ENCODE data around the gene ATP6V0D1.
"Not testable (repeated sequence)": the region's sequence is repeated elsewhere in the genome, so short reads cannot be mapped to it uniquely, and the experiment has no call there.

Gene ATP6V0D1

GRCh38 chr16:67426022-67426421 lies 54.9 kb downstream of the ATP6V0D1 start:
- no peak for DNase-seq

GRCh38 chr16:67425580-67425979 lies 55.4 kb downstream of the ATP6V0D1 start:
- no peak for DNase-seq

DNA sequence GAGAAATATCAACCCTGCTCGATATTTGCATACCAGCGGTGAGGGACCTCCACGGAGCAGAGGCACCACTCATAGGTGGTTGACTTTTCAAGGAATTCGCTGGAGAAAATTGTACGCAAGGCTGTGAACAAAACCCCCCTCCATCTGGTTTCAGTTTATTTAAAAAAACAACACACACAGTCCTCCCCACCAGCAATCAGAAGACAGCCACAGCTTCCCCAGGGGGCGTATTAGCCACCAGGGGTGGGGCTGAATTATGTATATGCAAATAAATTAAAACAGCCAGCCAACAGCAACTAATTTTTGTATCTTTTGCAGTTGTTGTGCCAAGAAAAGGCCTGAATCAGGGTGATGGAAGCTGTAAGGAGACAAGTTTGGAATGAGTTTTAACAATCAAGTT lies 55.9 kb downstream of the ATP6V0D1 start:
- no peak for DNase-seq

DNA sequence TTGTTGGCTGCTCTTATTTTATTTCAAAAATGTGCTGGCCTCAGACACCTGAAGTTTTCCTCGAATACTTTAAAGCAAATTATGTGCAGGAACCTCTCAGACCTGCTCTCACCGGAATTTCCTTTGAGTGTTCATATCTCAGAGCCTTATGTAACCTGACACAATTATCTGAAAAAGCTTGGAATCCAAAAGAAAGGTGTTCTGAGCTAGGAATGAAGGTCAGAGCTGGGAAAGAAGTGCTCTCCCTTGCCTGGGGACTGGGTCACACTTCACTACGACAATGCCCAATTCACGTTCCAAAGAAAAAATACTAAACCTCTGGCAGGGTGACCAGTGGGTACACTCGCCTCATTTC lies 56.7 kb downstream of the ATP6V0D1 start:
- no peak for DNase-seq

GRCh38 chr16:67423611-67424260 lies 57.2 kb downstream of the ATP6V0D1 start:
- DNase-seq, result no peak

DNA sequence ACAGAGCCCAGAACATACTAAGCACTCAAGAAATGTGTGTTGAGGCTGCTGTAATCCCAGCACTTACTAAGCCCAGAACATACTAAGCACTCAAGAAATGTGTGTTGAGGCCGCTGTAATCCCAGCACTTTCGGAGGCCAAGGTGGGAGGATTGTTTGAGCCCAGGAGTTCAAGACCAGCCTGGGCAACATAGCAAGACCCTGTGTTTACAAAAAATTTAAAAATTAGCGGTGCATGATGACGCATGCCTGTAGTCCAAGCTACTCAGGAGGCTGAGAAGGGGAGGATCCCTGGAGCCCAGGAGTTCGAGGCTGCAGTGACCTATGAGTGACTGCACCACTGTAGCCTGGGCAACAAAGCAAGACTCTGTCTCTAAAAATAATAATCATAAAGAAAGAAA lies 57.9 kb downstream of the ATP6V0D1 start:
- no peak for DNase-seq

DNA sequence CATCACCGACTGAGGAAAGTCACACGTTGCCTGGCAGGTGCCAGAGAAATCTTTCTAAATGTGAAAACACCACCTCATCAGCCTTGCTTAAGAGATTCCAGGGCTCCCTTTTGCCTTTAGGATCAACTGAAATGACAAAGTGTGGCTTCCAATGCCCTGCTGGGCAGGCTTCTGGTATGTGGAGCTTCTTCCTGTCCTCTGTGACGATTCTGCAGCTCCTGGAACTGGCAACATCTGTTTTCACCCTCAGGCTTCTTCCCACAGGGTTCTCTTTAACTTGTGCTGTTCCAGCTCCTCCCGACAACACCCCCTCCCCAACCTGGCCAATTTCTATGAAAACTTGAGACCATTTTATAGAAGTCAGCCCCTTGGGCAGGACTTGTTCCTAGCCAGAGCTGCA lies 59.9 kb downstream of the ATP6V0D1 start:
- DNase-seq, result no peak

DNA sequence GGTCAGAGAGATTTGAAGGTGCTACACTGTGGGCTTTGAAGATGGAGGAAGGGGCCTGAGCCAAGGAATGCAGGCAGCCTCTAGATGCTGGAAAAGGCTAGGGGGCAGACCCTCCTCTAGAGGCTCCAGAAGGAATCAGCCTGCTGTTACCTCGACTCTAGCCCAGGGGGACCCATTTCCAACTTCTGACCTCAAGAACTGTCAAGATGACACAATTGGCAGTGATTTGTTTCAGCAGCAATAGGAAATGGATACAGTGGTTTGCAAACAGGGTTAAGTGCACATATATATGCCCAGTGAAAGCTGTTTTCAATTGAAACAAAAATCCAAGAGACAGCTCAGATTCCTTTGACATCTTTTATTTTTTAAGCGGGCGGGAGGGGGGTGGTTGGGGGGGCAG lies 61.0 kb downstream of the ATP6V0D1 start:
- DNase-seq, result no peak

- DNase-seq, result no peak
Observed at GRCh38 chr16:67419502-67419901, 61.5 kb downstream of the ATP6V0D1 start.

DNA sequence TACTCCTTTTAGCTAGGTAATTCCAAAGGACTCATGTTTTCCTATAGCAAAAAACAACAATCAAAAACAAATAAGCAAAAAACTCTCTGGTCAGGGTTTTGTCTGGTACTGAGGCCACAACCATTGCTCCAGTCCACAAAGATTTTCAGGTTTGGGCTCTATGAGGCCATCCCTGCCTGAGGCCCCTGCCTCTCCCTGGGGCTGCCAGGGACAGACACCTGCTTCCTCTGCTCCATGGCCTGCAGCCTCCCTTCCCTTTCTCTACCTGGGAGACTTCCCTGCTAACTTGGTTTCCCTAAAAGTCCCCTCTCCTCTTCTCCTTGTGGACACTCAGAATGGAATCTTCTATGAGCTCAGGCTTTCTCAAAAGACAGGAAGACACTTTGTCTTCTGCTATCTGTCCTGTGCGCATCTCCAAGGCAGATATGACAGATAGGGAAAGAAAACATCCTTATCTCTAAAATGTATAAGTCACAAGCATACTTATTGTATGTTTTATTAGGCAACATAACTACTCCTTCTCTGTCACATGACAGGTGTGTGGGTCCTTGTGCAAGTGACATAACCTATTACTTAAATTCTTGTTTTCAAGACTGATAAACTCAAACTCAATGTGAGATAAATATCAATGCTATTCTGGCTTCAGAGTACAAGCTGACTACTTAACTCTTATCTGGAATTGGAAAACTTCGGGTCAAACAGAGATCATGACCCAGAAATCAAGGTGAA lies 63.5 kb downstream of the ATP6V0D1 start:
- DNase-seq, result no peak

GRCh38 chr16:67415872-67416793 lies 64.8 kb downstream of the ATP6V0D1 start, which contains the start of gene ZDHHC1:
ZDHHC1 (minus strand) TSS chr16:67416477; CDS start chr16:67407775, 8,702 bp downstream.
- DNase-seq, result peak; percentile 55 to 84 (median 67)

GRCh38 chr16:67415421-67415820 lies 65.5 kb downstream of the ATP6V0D1 start:
- DNase-seq, result not testable (repeated sequence)

DNA sequence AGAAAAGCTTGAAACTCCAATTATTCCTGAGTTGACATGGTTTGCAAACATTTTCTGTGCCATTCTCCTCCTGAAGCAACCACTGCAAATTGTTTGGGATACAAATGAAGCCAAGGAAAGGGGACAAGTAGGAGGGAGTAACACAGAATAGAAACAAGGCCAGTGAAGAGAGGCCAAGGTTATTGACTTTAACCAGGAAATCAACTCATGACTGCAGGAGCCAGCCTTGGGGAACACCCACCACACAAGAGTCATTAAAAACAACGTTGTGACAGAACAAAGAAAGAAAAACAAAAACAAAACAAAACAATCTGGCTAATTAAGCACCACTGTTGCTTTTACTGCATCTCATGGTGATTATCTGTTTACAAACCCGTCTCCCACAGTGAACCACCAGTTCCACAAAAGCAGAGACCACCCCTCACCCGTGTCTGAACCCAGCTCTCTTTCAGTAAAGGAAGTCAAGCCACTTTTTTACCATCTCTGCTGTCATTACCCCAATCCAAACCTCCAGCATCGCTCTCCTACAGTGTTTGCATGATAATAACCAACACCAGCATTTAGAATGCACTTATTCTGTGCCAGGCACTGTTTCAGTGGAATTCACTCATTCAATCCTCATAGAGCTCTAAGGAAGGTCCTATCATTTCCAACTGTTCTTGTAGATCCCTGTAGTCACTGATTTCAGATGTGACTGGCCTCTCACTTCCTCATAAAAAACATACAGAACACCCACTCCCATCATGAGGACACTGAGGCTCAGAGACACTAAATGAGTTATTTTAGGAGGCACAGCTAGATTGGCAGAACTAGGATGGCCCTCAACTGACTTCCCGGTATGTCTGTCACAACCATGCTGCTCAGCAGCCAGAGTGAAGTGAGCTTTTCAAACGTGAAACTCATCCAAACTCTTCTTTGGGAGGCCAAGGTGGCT lies 66.7 kb downstream of the ATP6V0D1 start:
- peak; percentile 46 to 67 (median 57) for DNase-seq

DNA sequence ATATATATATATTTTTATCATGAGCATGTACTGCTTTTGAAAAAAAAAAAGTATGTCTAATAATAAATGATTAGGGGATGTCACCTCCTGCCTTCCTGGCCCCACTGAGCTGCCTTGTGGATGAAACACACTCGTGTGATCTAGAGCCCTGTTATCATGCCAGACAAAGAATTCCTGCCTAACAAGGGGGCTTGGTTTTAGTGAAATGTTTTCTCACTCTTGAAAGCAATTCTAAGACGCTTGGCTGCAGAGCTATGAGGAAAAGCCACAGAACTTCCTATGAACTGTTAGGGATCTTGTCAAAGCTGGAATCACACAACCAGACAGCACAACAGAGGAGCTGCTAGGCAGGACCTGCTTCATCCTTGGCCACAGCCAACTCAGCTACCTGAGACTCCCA lies 68.7 kb downstream of the ATP6V0D1 start:
- DNase-seq, result no peak

DNA sequence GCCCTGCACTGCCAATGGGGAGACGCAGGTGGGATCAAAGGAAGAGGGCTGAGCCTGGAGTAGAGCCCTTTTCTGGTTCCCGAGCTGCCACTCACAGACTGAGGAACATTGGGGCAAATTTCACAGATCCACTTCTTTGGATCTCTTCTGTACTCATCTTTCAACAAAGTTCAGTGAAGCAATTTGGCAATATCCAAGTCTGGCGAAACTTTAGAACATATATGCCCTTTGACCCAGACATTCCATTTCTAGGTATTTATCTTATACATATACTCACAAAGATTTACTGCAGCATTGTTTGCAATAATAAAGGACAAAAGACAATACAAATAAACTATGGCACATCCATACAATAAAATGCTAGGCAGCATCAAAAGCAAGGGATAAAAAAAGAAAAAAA lies 69.6 kb downstream of the ATP6V0D1 start:
- DNase-seq, result no peak

DNA sequence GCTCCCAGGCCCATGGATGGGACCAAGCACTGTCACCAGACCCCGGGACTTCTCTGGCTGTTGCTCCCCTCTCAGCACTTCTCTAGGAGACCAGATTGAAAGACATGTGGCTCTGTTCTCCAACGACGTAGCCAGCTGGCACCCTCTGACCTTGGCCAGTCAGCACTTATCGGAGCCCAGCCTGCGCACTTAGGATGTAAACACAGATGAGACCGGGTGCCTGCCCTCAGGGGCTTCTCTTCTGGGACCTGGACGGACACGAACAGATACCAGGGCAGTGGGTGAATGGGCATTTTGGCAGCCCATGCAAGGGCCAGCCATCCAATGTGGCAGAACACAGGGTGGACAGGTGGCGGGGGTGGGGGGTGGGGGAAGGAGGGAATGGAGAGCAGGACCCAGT lies 71.3 kb downstream of the ATP6V0D1 start:
- DNase-seq, result no peak

DNA sequence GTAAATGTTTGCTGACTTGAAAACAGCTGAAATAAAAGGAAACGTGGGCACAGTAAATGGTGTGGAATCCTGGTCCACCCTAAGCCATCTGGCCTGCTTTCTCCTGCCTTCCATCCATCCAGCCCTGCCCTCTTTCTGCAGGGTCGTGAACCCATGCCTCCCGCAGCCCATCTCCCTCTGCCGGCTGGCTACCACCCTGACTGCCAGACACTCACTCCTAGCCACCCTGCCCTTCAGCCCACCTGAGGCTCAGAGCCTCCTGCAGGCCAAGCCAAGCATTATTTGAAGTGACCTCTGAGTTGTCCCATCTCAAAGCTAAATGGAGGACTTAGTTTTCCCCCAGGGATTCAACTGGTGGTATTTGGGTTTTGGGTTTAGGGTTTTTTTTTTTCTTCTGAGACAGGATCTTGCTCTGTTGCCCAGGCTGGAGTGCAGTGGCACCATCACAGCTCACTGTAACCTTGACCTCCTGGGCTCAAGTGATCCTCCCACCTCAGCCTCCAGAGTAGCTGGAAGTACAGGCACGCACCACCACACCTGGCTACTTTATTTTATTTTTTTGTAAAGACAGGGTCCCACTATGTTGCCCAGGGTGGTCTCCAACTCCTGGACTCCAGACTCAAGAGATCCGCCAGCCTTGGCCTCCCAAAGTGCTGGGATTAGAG lies 73.0 kb downstream of the ATP6V0D1 start:
- no peak for DNase-seq

- DNase-seq, result peak in 1 of 3 donors; percentile 30
Observed at GRCh38 chr16:67407176-67407787, 73.7 kb downstream of the ATP6V0D1 start.

GRCh38 chr16:67406111-67406971 lies 74.6 kb downstream of the ATP6V0D1 start:
- peak in 2 of 3 donors; percentile 41 to 47 for DNase-seq

DNA sequence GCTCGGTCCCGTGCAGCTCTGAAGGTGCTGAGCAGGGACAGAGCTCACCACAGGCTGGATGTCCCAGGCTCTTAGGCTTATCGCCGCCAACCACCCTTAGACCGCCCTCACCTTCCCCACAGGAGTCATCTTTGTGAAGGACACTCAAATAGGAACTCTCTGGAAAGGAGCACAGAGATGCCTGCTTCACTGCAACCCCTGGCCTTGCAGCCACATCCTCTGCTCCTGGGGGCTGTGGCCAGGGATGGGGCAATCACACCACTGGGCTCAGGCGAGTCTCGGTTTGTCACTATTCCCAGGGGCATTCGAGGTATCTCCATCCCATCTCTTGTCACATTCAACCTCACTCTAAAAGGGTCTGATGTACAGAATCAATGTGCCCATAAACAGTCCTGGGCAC lies 75.6 kb downstream of the ATP6V0D1 start:
- DNase-seq, result no peak

Measured in suppressor macrophage treated with lipopolysaccharide for 1 hour (primary cell).